HEK293 (cell line): ENCODE measurements around the gene PDIA5.

Experiments used
- BCL11A ChIP-seq: fragments of 450-650 bp; formaldehyde crosslinking; IDR thresholded peaks from 2 replicates; pipeline ENCODE4 v1.5.1; 2016; ENCODE audit warnings: low read depth, missing biosample characterization, missing genetic modification characterization
- CTCF ChIP-seq: fragments of 450-650 bp; formaldehyde crosslinking; IDR thresholded peaks from 2 replicates; pipeline ENCODE4 v1.5.1; 2016; ENCODE audit warnings: missing biosample characterization, missing genetic modification characterization
- KLF17 ChIP-seq: fragments of 450-650 bp; formaldehyde crosslinking; IDR thresholded peaks from 2 replicates; pipeline ENCODE4 v1.5.1; 2016; ENCODE audit warnings: missing biosample characterization, missing genetic modification characterization
- PBX3 ChIP-seq: sonication (generic); formaldehyde crosslinking; IDR thresholded peaks from 2 replicates; pipeline ENCODE4 v1.8.1; 2022; ENCODE audit warnings: mild to moderate bottlenecking, moderate library complexity, missing genetic modification reagents
- REST ChIP-seq: fragments of 450-650 bp; formaldehyde crosslinking; IDR thresholded peaks from 2 replicates; pipeline ENCODE4 v1.5.1; 2016; ENCODE audit warnings: missing biosample characterization, missing genetic modification characterization
- TCF7L2 ChIP-seq: IDR thresholded peaks from 2 replicates; pipeline ENCODE4 v1.6.1; 2011; ENCODE audit warnings: low read depth, mild to moderate bottlenecking, inconsistent platforms, low read length, moderate library complexity, borderline replicate concordance
- TSHZ1 ChIP-seq: fragments of 450-650 bp; formaldehyde crosslinking; IDR thresholded peaks from 2 replicates; pipeline ENCODE4 v1.5.1; 2016; ENCODE audit warnings: missing biosample characterization, missing genetic modification characterization, borderline replicate concordance
- WT1 ChIP-seq: fragments of 450-650 bp; formaldehyde crosslinking; IDR thresholded peaks from 2 replicates; pipeline ENCODE4 v1.5.1; 2016; ENCODE audit warnings: missing biosample characterization, missing genetic modification characterization
- YY1 ChIP-seq: fragments of 450-650 bp; formaldehyde crosslinking; IDR thresholded peaks from 2 replicates; pipeline ENCODE4 v1.5.1; 2018; ENCODE audit warnings: missing biosample characterization, missing genetic modification characterization
- ZBTB21 ChIP-seq: fragments of 450-650 bp; formaldehyde crosslinking; IDR thresholded peaks from 2 replicates; pipeline ENCODE4 v1.5.1; 2017; ENCODE audit warnings: missing biosample characterization, missing genetic modification characterization
- ZFP3 ChIP-seq: fragments of 450-650 bp; formaldehyde crosslinking; IDR thresholded peaks from 2 replicates; pipeline ENCODE4 v1.5.1; 2016; ENCODE audit warnings: low read depth, missing biosample characterization, missing genetic modification characterization

- no peak for TF ChIP-seq YY1 (tag by site-specific recombination)
- no peak for TF ChIP-seq REST (tag by site-specific recombination)
- TF ChIP-seq TSHZ1 (tag by site-specific recombination) = no peak
- TF ChIP-seq PBX3 (CRISPR knock-in tag) = no peak
- TF ChIP-seq BCL11A (tag by site-specific recombination) = no peak
- TF ChIP-seq TCF7L2 = no peak
- TF ChIP-seq CTCF (tag by site-specific recombination) = no peak
- TF ChIP-seq ZBTB21 (tag by site-specific recombination) = no peak
- TF ChIP-seq WT1 (tag by site-specific recombination) = no peak
- TF ChIP-seq KLF17 (tag by site-specific recombination) = no peak
- no peak for TF ChIP-seq ZFP3
Measured at GRCh38 chr3:123134671-123135070, 67.8 kb downstream of the PDIA5 start.
